ENCODE measurements around the gene RPF1.

GRCh38 chr1:84488107-84488506, 9.0 kb downstream of the RPF1 start:
- TF ChIP-seq CTCF (IDR thresholded peaks at IDR 0.05) (no peak), POLR2A (IDR thresholded peaks at IDR 0.05; ENCODE audit: low read depth) (no peak), POLR2AphosphoS5 (IDR thresholded peaks at IDR 0.05) (no peak), EP300 (IDR thresholded peaks at IDR 0.05) (no peak)

Data from esophagus muscularis mucosa (tissue), 4 donors.